ENCODE data around the gene KLK15. TPM values are rescaled to one million over a fixed set of nuclear protein-coding genes. Genes with fewer than 3 reads are reported as not detected.

The KLK15 gene
- total RNA-seq, 2 experiments from 2014 or later, result not detected

- Mint-ChIP-seq H3K36me3 (no peaks in the 10 kb centered on the region), H3K9me3 (peaks cover 2% of the 10 kb centered on the region), H3K4me3 (no peak overlapping the region), H3K27me3 (peaks cover 36% of the 10 kb centered on the region), H3K4me1 (no peaks in the 10 kb centered on the region), H3K27ac (no peak overlapping the region)
- ATAC-seq (ENCODE audit: low read depth), result no peak
- no peak for DNase-seq
- POLR2A ChIA-PET, result interaction anchor here (0.5 kb wide), 1 partner anchor 58 kb away, joined by 3 read pairs; no protein-coding TSS in a partner anchor
Measured at GRCh38 chr19:50859849-50860248, 26.5 kb upstream of the KLK15 start.

GRCh38 chr19:50858886-50859285 is 25.5 kb upstream of the KLK15 start:
- Mint-ChIP-seq H3K36me3 (no peaks in the 10 kb centered on the region), H3K4me1 (no peaks in the 10 kb centered on the region), H3K9me3 (peaks cover 2% of the 10 kb centered on the region), H3K27me3 (peaks cover 36% of the 10 kb centered on the region), H3K27ac (no peak overlapping the region), H3K4me3 (no peak overlapping the region)
- no peak for DNase-seq
- ATAC-seq (ENCODE audit: low read depth), result no peak
- POLR2A ChIA-PET, result no interaction called here

- no peaks in the 10 kb centered on the region for H3K36me3 Mint-ChIP-seq
- peaks cover 31% of the 10 kb centered on the region for H3K27me3 Mint-ChIP-seq
- H3K4me1 Mint-ChIP-seq, result no peaks in the 10 kb centered on the region
- POLR2A ChIA-PET, result no interaction called here
- ATAC-seq (ENCODE audit: low read depth) (no peak), DNase-seq (no peak)
- H3K27ac Mint-ChIP-seq, result no peak overlapping the region
- H3K4me3 Mint-ChIP-seq, result no peak overlapping the region
- peaks cover 2% of the 10 kb centered on the region for H3K9me3 Mint-ChIP-seq
Measured at GRCh38 chr19:50857366-50857765, 24.0 kb upstream of the KLK15 start.

GRCh38 chr19:50854636-50855410 is 21.4 kb upstream of the KLK15 start, which contains the start of gene KLK3:
KLK3 (plus strand) TSS chr19:50854915; CDS start chr19:50854956, 41 bp downstream.
- no peak within 1 kb of the TSS for H3K27ac Mint-ChIP-seq
- POLR2A ChIA-PET, result no interaction called here
- H3K4me1 Mint-ChIP-seq, result no peaks in the 10 kb centered on the region
- H3K36me3 Mint-ChIP-seq, result no peaks in the 10 kb centered on the region
- H3K9me3 Mint-ChIP-seq, result no peaks in the 10 kb centered on the region
- no peak for DNase-seq
- H3K27me3 Mint-ChIP-seq, result peaks cover 27% of the 10 kb centered on the region
- no peak within 1 kb of the TSS for H3K4me3 Mint-ChIP-seq
- no peak for ATAC-seq (ENCODE audit: low read depth)

GRCh38 chr19:50851620-50852019 is 18.2 kb upstream of the KLK15 start:
- ATAC-seq (ENCODE audit: low read depth) (no peak), DNase-seq (no peak)
- no peaks in the 10 kb centered on the region for H3K4me1 Mint-ChIP-seq
- H3K27ac Mint-ChIP-seq, result no peak overlapping the region
- H3K9me3 Mint-ChIP-seq, result no peaks in the 10 kb centered on the region
- peaks cover 15% of the 10 kb centered on the region for H3K27me3 Mint-ChIP-seq
- no peak overlapping the region for H3K4me3 Mint-ChIP-seq
- POLR2A ChIA-PET, result no interaction called here
- no peaks in the 10 kb centered on the region for H3K36me3 Mint-ChIP-seq

GRCh38 chr19:50850738-50851137 is 17.4 kb upstream of the KLK15 start:
- DNase-seq (no peak), ATAC-seq (ENCODE audit: low read depth) (no peak)
- Mint-ChIP-seq H3K9me3 (no peaks in the 10 kb centered on the region), H3K27me3 (peaks cover 22% of the 10 kb centered on the region), H3K4me3 (no peak overlapping the region), H3K27ac (no peak overlapping the region), H3K36me3 (no peaks in the 10 kb centered on the region), H3K4me1 (no peaks in the 10 kb centered on the region)
- POLR2A ChIA-PET, result no interaction called here

- DNase-seq, result no peak
- no peak for ATAC-seq (ENCODE audit: low read depth)
- Mint-ChIP-seq H3K27ac (no peak overlapping the region), H3K9me3 (no peaks in the 10 kb centered on the region), H3K36me3 (no peaks in the 10 kb centered on the region), H3K4me3 (no peak overlapping the region), H3K27me3 (peaks cover 23% of the 10 kb centered on the region), H3K4me1 (no peaks in the 10 kb centered on the region)
- POLR2A ChIA-PET, result no interaction called here
Measured at GRCh38 chr19:50844296-50844935, 11.0 kb upstream of the KLK15 start.

- Mint-ChIP-seq H3K9me3 (no peaks in the 10 kb centered on the region), H3K36me3 (no peaks in the 10 kb centered on the region)
- no peak for ATAC-seq (ENCODE audit: low read depth)
Measured at GRCh38 chr19:50843701-50844221, 10.4 kb upstream of the KLK15 start.

GRCh38 chr19:50843205-50843604 is 9.8 kb upstream of the KLK15 start:
- H3K4me1 Mint-ChIP-seq, result peaks cover 2% of the 10 kb centered on the region
- H3K27ac Mint-ChIP-seq, result no peak overlapping the region
- no peaks in the 10 kb centered on the region for H3K9me3 Mint-ChIP-seq
- no peak overlapping the region for H3K4me3 Mint-ChIP-seq
- DNase-seq, result no peak
- POLR2A ChIA-PET, result no interaction called here
- H3K36me3 Mint-ChIP-seq, result no peaks in the 10 kb centered on the region
- peaks cover 26% of the 10 kb centered on the region for H3K27me3 Mint-ChIP-seq
- no peak for ATAC-seq (ENCODE audit: low read depth)

More at GRCh38 chr19:50843701-50844221, 10.4 kb upstream of the KLK15 start:
- peaks cover 23% of the 10 kb centered on the region for H3K27me3 Mint-ChIP-seq
- H3K27ac Mint-ChIP-seq, result no peak overlapping the region
- no peak for DNase-seq
- POLR2A ChIA-PET, result no interaction called here
- H3K4me3 Mint-ChIP-seq, result no peak overlapping the region
- no peaks in the 10 kb centered on the region for H3K4me1 Mint-ChIP-seq

GRCh38 chr19:50842130-50842529 is 8.8 kb upstream of the KLK15 start:
- Mint-ChIP-seq H3K4me1 (peaks cover 4% of the 10 kb centered on the region), H3K27ac (no peak overlapping the region), H3K4me3 (no peak overlapping the region), H3K27me3 (peaks cover 30% of the 10 kb centered on the region), H3K36me3 (no peaks in the 10 kb centered on the region), H3K9me3 (no peaks in the 10 kb centered on the region)
- POLR2A ChIA-PET, result no interaction called here
- no peak for ATAC-seq (ENCODE audit: low read depth)
- no peak for DNase-seq

- Mint-ChIP-seq H3K4me3 (no peak overlapping the region), H3K36me3 (no peaks in the 10 kb centered on the region), H3K9me3 (no peaks in the 10 kb centered on the region), H3K27me3 (peaks cover 35% of the 10 kb centered on the region), H3K27ac (no peak overlapping the region), H3K4me1 (peaks cover 11% of the 10 kb centered on the region)
- ATAC-seq (ENCODE audit: low read depth) (no peak), DNase-seq (no peak)
- POLR2A ChIA-PET, result no interaction called here
Measured at GRCh38 chr19:50839712-50840655, 6.6 kb upstream of the KLK15 start.

GRCh38 chr19:50838239-50838638 is 4.9 kb upstream of the KLK15 start:
- no peaks in the 10 kb centered on the region for H3K36me3 Mint-ChIP-seq
- peaks cover 27% of the 10 kb centered on the region for H3K27me3 Mint-ChIP-seq
- no peak overlapping the region for H3K27ac Mint-ChIP-seq
- POLR2A ChIA-PET, result no interaction called here
- H3K4me1 Mint-ChIP-seq, result peaks cover 11% of the 10 kb centered on the region
- no peak for ATAC-seq (ENCODE audit: low read depth)
- no peak for DNase-seq
- no peak overlapping the region for H3K4me3 Mint-ChIP-seq
- H3K9me3 Mint-ChIP-seq, result no peaks in the 10 kb centered on the region

GRCh38 chr19:50837300-50837699 is 3.9 kb upstream of the KLK15 start:
- Mint-ChIP-seq H3K4me3 (no peak overlapping the region), H3K9me3 (no peaks in the 10 kb centered on the region), H3K4me1 (peaks cover 11% of the 10 kb centered on the region), H3K36me3 (no peaks in the 10 kb centered on the region), H3K27me3 (peaks cover 29% of the 10 kb centered on the region), H3K27ac (no peak overlapping the region)
- POLR2A ChIA-PET, result interaction anchor here (0.9 kb wide), 1 partner anchor 32 kb away, joined by 3 read pairs; no protein-coding TSS in a partner anchor
- ATAC-seq (ENCODE audit: low read depth) (no peak), DNase-seq (no peak)

Data from activated naive CD8-positive, alpha-beta T cell treated with anti-CD3 and anti-CD28 coated beads, Interleukin-2, amount 10 ng/mL, durations not matched to agents 7 days and 5 days (primary cell).